Measurements from ENCODE around the gene PACRG. TPM values are rescaled to one million over a fixed set of nuclear protein-coding genes. Genes with fewer than 3 reads are reported as not detected.

The PACRG gene
- polyA plus RNA-seq, 1 donor from 2014 or later = 16.6 TPM

DNA sequence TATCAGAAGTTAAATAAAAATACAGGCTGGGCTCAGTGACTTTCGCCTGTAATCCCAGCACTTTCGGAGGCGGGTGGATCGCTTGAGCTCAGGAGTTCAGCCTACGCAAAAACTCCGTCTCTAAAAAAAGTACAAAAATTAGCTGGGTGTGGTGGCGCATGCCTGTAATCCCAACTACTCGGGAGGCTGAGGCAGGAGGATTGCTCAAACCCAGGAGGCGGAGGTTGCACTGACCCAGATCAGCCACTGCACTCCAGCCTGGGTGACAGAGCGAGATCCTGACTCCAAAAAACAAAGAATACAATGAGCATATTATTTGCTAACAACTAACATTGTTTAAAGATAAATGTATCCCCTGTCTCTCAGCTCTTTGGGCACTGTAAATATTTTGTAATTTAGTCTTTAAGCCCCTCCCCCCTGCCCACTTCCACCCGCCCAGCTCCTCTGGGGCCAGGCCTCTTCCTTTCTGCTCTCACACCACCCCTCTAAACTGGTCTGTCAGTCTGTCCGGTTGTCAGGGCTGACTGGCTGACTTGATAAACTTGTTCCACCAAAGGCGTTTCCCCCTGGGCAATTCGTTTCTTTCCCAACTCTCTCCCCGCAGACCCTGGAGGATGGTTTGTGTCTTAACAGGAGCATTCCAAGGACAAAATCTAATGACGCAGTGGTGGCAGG lies 624.4 kb downstream of the PACRG start:
- no peak overlapping the region for H3K4me2 ChIP-seq (ENCODE audit: low read length)
- H3K79me2 ChIP-seq (replicated peaks; ENCODE audit: insufficient read depth, low read length) = no peaks in the 10 kb centered on the region
- no peaks in the 10 kb centered on the region for H3F3A ChIP-seq (ENCODE audit: insufficient read depth, low read length, poor library complexity, severe bottlenecking)
- no peak for TF ChIP-seq SMC3 (conservative IDR thresholded peaks at IDR 0.05; ENCODE audit: poor library complexity)
- TF ChIP-seq, protein P1, sequence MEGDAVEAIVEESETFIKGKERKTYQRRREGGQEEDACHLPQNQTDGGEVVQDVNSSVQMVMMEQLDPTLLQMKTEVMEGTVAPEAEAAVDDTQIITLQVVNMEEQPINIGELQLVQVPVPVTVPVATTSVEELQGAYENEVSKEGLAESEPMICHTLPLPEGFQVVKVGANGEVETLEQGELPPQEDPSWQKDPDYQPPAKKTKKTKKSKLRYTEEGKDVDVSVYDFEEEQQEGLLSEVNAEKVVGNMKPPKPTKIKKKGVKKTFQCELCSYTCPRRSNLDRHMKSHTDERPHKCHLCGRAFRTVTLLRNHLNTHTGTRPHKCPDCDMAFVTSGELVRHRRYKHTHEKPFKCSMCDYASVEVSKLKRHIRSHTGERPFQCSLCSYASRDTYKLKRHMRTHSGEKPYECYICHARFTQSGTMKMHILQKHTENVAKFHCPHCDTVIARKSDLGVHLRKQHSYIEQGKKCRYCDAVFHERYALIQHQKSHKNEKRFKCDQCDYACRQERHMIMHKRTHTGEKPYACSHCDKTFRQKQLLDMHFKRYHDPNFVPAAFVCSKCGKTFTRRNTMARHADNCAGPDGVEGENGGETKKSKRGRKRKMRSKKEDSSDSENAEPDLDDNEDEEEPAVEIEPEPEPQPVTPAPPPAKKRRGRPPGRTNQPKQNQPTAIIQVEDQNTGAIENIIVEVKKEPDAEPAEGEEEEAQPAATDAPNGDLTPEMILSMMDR (IDR thresholded peaks at IDR 0.05; ENCODE audit: poor library complexity, severe bottlenecking) = no peak
- TF ChIP-seq RAD21 (conservative IDR thresholded peaks at IDR 0.05) = no peak
- TF ChIP-seq POLR2AphosphoS5 (IDR thresholded peaks at IDR 0.05) = no peak
- no peak for TF ChIP-seq REST (IDR thresholded peaks at IDR 0.05; ENCODE audit: borderline replicate concordance)
- no peak for TF ChIP-seq EZH2 (IDR thresholded peaks at IDR 0.05; ENCODE audit: borderline replicate concordance, insufficient read depth, low read length, poor library complexity, severe bottlenecking)
- no peak for TF ChIP-seq MXI1 (conservative IDR thresholded peaks at IDR 0.05; ENCODE audit: poor library complexity, severe bottlenecking)
- TF ChIP-seq TAF1 (IDR thresholded peaks at IDR 0.05; ENCODE audit: low read depth) = no peak
- TF ChIP-seq EP300 (conservative IDR thresholded peaks at IDR 0.05; ENCODE audit: poor library complexity, severe bottlenecking) = no peak
- no peak overlapping the region for H3K9ac ChIP-seq (ENCODE audit: low read length)
- no peaks in the 10 kb centered on the region for H4K20me1 ChIP-seq (ENCODE audit: insufficient read depth)
- no peak overlapping the region for H2AFZ ChIP-seq (ENCODE audit: low read depth, low read length)
- no peaks in the 10 kb centered on the region for H3K36me3 ChIP-seq (ENCODE audit: insufficient read depth, low read length)
- H3K9me3 ChIP-seq (ENCODE audit: low read length) = no peaks in the 10 kb centered on the region
- H3K9me2 ChIP-seq (ENCODE audit: insufficient read depth, low read length) = no peaks in the 10 kb centered on the region
- no peak overlapping the region for H3K4me3 ChIP-seq (ENCODE audit: low read length)
- H3K27me3 ChIP-seq (ENCODE audit: insufficient read depth, low read depth, low read length) = no peaks in the 10 kb centered on the region
- H3K27ac ChIP-seq (ENCODE audit: low read length) = no peak overlapping the region

- H3K4me3 ChIP-seq (ENCODE audit: low read length) = no peak overlapping the region
- H3K4me2 ChIP-seq (ENCODE audit: low read length) = no peak overlapping the region
- H3K79me2 ChIP-seq (replicated peaks; ENCODE audit: insufficient read depth, low read length) = no peaks in the 10 kb centered on the region
- H4K20me1 ChIP-seq (ENCODE audit: insufficient read depth) = no peaks in the 10 kb centered on the region
- H3K36me3 ChIP-seq (ENCODE audit: insufficient read depth, low read length) = no peaks in the 10 kb centered on the region
- no peak overlapping the region for H3K27ac ChIP-seq (ENCODE audit: low read length)
- TF ChIP-seq EP300 (conservative IDR thresholded peaks at IDR 0.05; ENCODE audit: poor library complexity, severe bottlenecking) = no peak
- TF ChIP-seq, protein P1 (IDR thresholded peaks at IDR 0.05; ENCODE audit: poor library complexity, severe bottlenecking) = no peak
- no peak for TF ChIP-seq SMC3 (conservative IDR thresholded peaks at IDR 0.05; ENCODE audit: poor library complexity)
- no peak for TF ChIP-seq RAD21 (conservative IDR thresholded peaks at IDR 0.05)
- TF ChIP-seq POLR2AphosphoS5 (IDR thresholded peaks at IDR 0.05) = no peak
- no peak for TF ChIP-seq EZH2 (IDR thresholded peaks at IDR 0.05; ENCODE audit: borderline replicate concordance, insufficient read depth, low read length, poor library complexity, severe bottlenecking)
- TF ChIP-seq TAF1 (IDR thresholded peaks at IDR 0.05; ENCODE audit: low read depth) = no peak
- no peak for TF ChIP-seq REST (IDR thresholded peaks at IDR 0.05; ENCODE audit: borderline replicate concordance)
- H3K9me3 ChIP-seq (ENCODE audit: low read length) = no peaks in the 10 kb centered on the region
- H3K27me3 ChIP-seq (ENCODE audit: insufficient read depth, low read depth, low read length) = no peaks in the 10 kb centered on the region
- no peak overlapping the region for H3K9ac ChIP-seq (ENCODE audit: low read length)
- no peaks in the 10 kb centered on the region for H3K9me2 ChIP-seq (ENCODE audit: insufficient read depth, low read length)
- no peaks in the 10 kb centered on the region for H3F3A ChIP-seq (ENCODE audit: insufficient read depth, low read length, poor library complexity, severe bottlenecking)
- H2AFZ ChIP-seq (ENCODE audit: low read depth, low read length) = no peak overlapping the region
Observed at GRCh38 chr6:163352966-163353365, 625.2 kb downstream of the PACRG start.

Measured in neural cell (in vitro differentiated cells).